GM19023 (cell line): Measurements from ENCODE around the gene C5orf63.
"Not testable (repeated sequence)": the region's sequence is repeated elsewhere in the genome, so short reads cannot be mapped to it uniquely, and the experiment has no call there.

ENCODE experiments used
- ATAC-seq: cut with Tn5 transposase; IDR thresholded peaks from one replicate; pipeline ENCODE4 v1.9.1; 2021; ENCODE audit warnings: mild to moderate bottlenecking, moderate library complexity; ENCODE audit not compliant: unreplicated experiment

Gene C5orf63

GRCh38 chr5:127038550-127038949, 34.8 kb downstream of the C5orf63 start:
- no peak for ATAC-seq

GRCh38 chr5:127031863-127032232, 41.5 kb downstream of the C5orf63 start:
- ATAC-seq: no peak

- peak; percentile 23 for ATAC-seq
Measured at GRCh38 chr5:127031147-127031862, 42.0 kb downstream of the C5orf63 start.

- peak; percentile 95 for ATAC-seq
Measured at GRCh38 chr5:127030259-127031146, 42.8 kb downstream of the C5orf63 start, which contains the start of gene MARCHF3. MARCHF3 (minus strand) TSS chr5:127030558; CDS start chr5:126918171, 112,387 bp downstream.

- ATAC-seq: peak; percentile 11
Measured at GRCh38 chr5:127029581-127030258, 43.6 kb downstream of the C5orf63 start.

GRCh38 chr5:127028822-127029457, 44.4 kb downstream of the C5orf63 start:
- no peak for ATAC-seq

- ATAC-seq: no peak
Measured at GRCh38 chr5:127027539-127027938, 45.8 kb downstream of the C5orf63 start.

- ATAC-seq: no peak
Measured at GRCh38 chr5:127026166-127026565, 47.1 kb downstream of the C5orf63 start.

- no peak for ATAC-seq
Measured at GRCh38 chr5:127025467-127025866, 47.8 kb downstream of the C5orf63 start.

- ATAC-seq: no peak
Measured at GRCh38 chr5:127024821-127025220, 48.5 kb downstream of the C5orf63 start.

GRCh38 chr5:127023552-127024191, 49.6 kb downstream of the C5orf63 start:
- not testable (repeated sequence) for ATAC-seq

- ATAC-seq: no peak
Measured at GRCh38 chr5:127022846-127023245, 50.5 kb downstream of the C5orf63 start.

GRCh38 chr5:127019928-127020327, 53.4 kb downstream of the C5orf63 start:
- no peak for ATAC-seq

- ATAC-seq: not testable (repeated sequence)
Measured at GRCh38 chr5:127016722-127017121, 56.6 kb downstream of the C5orf63 start.

GRCh38 chr5:127015716-127016115, 57.6 kb downstream of the C5orf63 start:
- ATAC-seq: no peak

GRCh38 chr5:127014573-127014972, 58.7 kb downstream of the C5orf63 start:
- no peak for ATAC-seq

- ATAC-seq: no peak
Measured at GRCh38 chr5:127013407-127013806, 59.9 kb downstream of the C5orf63 start.

GRCh38 chr5:127012916-127013315, 60.4 kb downstream of the C5orf63 start:
- no peak for ATAC-seq

- peak; percentile 71 for ATAC-seq
Measured at GRCh38 chr5:127011961-127012644, 61.2 kb downstream of the C5orf63 start.

GRCh38 chr5:127011153-127011552, 62.1 kb downstream of the C5orf63 start:
- no peak for ATAC-seq
